Measurements from ENCODE around the gene JAK2.

GRCh38 chr9:5140151-5140550, 155.1 kb downstream of the JAK2 start:
- TF ChIP-seq POLR2A (IDR thresholded peaks at IDR 0.05) = no peak
- TF ChIP-seq CTCF (IDR thresholded peaks at IDR 0.05 in 4 of 5, conservative IDR thresholded peaks at IDR 0.05 in 1 of 5) = no peak
